ENCODE measurements around the gene TMCC1. TPM values are rescaled to one million over a fixed set of nuclear protein-coding genes. Genes with fewer than 3 reads are reported as not detected.
A peak's percentile ranks its signal among the peaks of the same experiment; 100 is the strongest.

The TMCC1 gene
- total RNA-seq, 1 experiment from 2014 or later: 6.2 TPM

- no peak overlapping the region for H3K4me2 ChIP-seq (ENCODE audit: low read length)
- no peaks in the 10 kb centered on the region for H3K27me3 ChIP-seq (ENCODE audit: low read length)
- peaks cover 9% of the 10 kb centered on the region; the same call in 1 of the 2 replicates for H3K4me1 ChIP-seq (ENCODE audit: insufficient read depth, low read length)
- H3K27ac ChIP-seq (ENCODE audit: low read length): no peak overlapping the region
- H2AFZ ChIP-seq (ENCODE audit: low read length): no peak overlapping the region
- DNase-seq: no peak
- no TSS peak for BruUV-seq (replicated peaks)
- H3K9me3 ChIP-seq (ENCODE audit: low read length): no peaks in the 10 kb centered on the region
- H3K4me3 ChIP-seq (ENCODE audit: low read length): no peak overlapping the region
- H3K9ac ChIP-seq (ENCODE audit: low read length): no peak overlapping the region
- no peaks in the 10 kb centered on the region for H4K20me1 ChIP-seq (ENCODE audit: low read length)
- no peaks in the 10 kb centered on the region for H3K9me2 ChIP-seq (replicated peaks; ENCODE audit: low read length)
- intact Hi-C loops (cut with micrococcal nuclease): no loop called here
- no peak for ATAC-seq
- CTCF ChIA-PET: no interaction called here
- H3K79me2 ChIP-seq (ENCODE audit: low read length): peaks cover 5% of the 10 kb centered on the region
- no peaks in the 10 kb centered on the region for H3K36me3 ChIP-seq (ENCODE audit: low read depth, low read length)
- H3F3A ChIP-seq (ENCODE audit: low read length, unreplicated experiment): no peaks in the 10 kb centered on the region
- no peak for TF ChIP-seq EZH2phosphoT487 (IDR thresholded peaks at IDR 0.05; ENCODE audit: borderline replicate concordance, low read length)
- no peak for TF ChIP-seq CTCF (conservative IDR thresholded peaks at IDR 0.05; ENCODE audit: low read depth, low read length)
- TF ChIP-seq EZH2 (IDR thresholded peaks at IDR 0.05; ENCODE audit: low read length, unreplicated experiment): no peak
- POLR2A ChIA-PET (ENCODE audit: unreplicated experiment): no interaction called here
Observed at GRCh38 chr3:129601713-129602112, 291.8 kb downstream of the TMCC1 start.

- H3K27ac ChIP-seq (ENCODE audit: low read length): no peak overlapping the region
- H3K4me2 ChIP-seq (ENCODE audit: low read length): no peak overlapping the region
- no peaks in the 10 kb centered on the region for H3K27me3 ChIP-seq (ENCODE audit: low read length)
- no peaks in the 10 kb centered on the region for H4K20me1 ChIP-seq (ENCODE audit: low read length)
- no TSS peak for BruUV-seq (replicated peaks)
- CTCF ChIA-PET: no interaction called here
- H2AFZ ChIP-seq (ENCODE audit: low read length): no peak overlapping the region
- no peak overlapping the region for H3K9ac ChIP-seq (ENCODE audit: low read length)
- TF ChIP-seq EZH2 (IDR thresholded peaks at IDR 0.05; ENCODE audit: low read length, unreplicated experiment) (no peak), EZH2phosphoT487 (IDR thresholded peaks at IDR 0.05; ENCODE audit: borderline replicate concordance, low read length) (no peak), CTCF (conservative IDR thresholded peaks at IDR 0.05; ENCODE audit: low read depth, low read length) (no peak)
- H3K4me1 ChIP-seq (ENCODE audit: insufficient read depth, low read length): peaks cover 7% of the 10 kb centered on the region; the same call in 1 of the 2 replicates
- intact Hi-C loops (cut with micrococcal nuclease): no loop called here
- POLR2A ChIA-PET (ENCODE audit: unreplicated experiment): no interaction called here
- H3K9me2 ChIP-seq (replicated peaks; ENCODE audit: low read length): no peaks in the 10 kb centered on the region
- peaks cover 5% of the 10 kb centered on the region for H3K79me2 ChIP-seq (ENCODE audit: low read length)
- no peaks in the 10 kb centered on the region for H3F3A ChIP-seq (ENCODE audit: low read length, unreplicated experiment)
- no peaks in the 10 kb centered on the region for H3K36me3 ChIP-seq (ENCODE audit: low read depth, low read length)
- H3K4me3 ChIP-seq (ENCODE audit: low read length): no peak overlapping the region
- ATAC-seq (no peak), DNase-seq (no peak)
- no peaks in the 10 kb centered on the region for H3K9me3 ChIP-seq (ENCODE audit: low read length)
Observed at GRCh38 chr3:129600348-129600747, 293.2 kb downstream of the TMCC1 start.

- Histone ChIP-seq H3K79me2 (ENCODE audit: low read length) (peaks cover 5% of the 10 kb centered on the region), H3K9ac (ENCODE audit: low read length) (no peak overlapping the region), H3K4me3 (ENCODE audit: low read length) (no peak overlapping the region), H3K4me2 (ENCODE audit: low read length) (no peak overlapping the region), H3K4me1 (ENCODE audit: insufficient read depth, low read length) (peaks cover 7% of the 10 kb centered on the region; the same call in 1 of the 2 replicates), H3K27ac (ENCODE audit: low read length) (no peak overlapping the region), H3K9me2 (replicated peaks; ENCODE audit: low read length) (no peaks in the 10 kb centered on the region), H3K27me3 (ENCODE audit: low read length) (no peaks in the 10 kb centered on the region), H3K9me3 (ENCODE audit: low read length) (no peaks in the 10 kb centered on the region), H3F3A (ENCODE audit: low read length, unreplicated experiment) (no peaks in the 10 kb centered on the region), H3K36me3 (ENCODE audit: low read depth, low read length) (no peaks in the 10 kb centered on the region), H4K20me1 (ENCODE audit: low read length) (no peaks in the 10 kb centered on the region), H2AFZ (ENCODE audit: low read length) (no peak overlapping the region)
- ATAC-seq (peak; percentile 32; the same call in 1 of the 2 replicates), DNase-seq (peak; percentile 2)
- ChIA-PET POLR2A (ENCODE audit: unreplicated experiment) (no interaction called here), CTCF (no interaction called here)
- no TSS peak for BruUV-seq (replicated peaks)
- intact Hi-C loops (cut with micrococcal nuclease): no loop called here
- TF ChIP-seq EZH2 (IDR thresholded peaks at IDR 0.05; ENCODE audit: low read length, unreplicated experiment) (no peak), EZH2phosphoT487 (IDR thresholded peaks at IDR 0.05; ENCODE audit: borderline replicate concordance, low read length) (no peak), CTCF (conservative IDR thresholded peaks at IDR 0.05; ENCODE audit: low read depth, low read length) (no peak)
Observed at GRCh38 chr3:129599607-129600006, 293.9 kb downstream of the TMCC1 start.
